HG03039 (cell line): Measurements from ENCODE around the gene TEX26.
"Not testable (repeated sequence)": the region's sequence is repeated elsewhere in the genome, so short reads cannot be mapped to it uniquely, and the experiment has no call there.

Experiments
- ATAC-seq: cut with Tn5 transposase; IDR thresholded peaks from one replicate; pipeline ENCODE4 v1.9.1; 2021; ENCODE audit warnings: mild to moderate bottlenecking, moderate library complexity; ENCODE audit not compliant: unreplicated experiment

The TEX26 gene

DNA sequence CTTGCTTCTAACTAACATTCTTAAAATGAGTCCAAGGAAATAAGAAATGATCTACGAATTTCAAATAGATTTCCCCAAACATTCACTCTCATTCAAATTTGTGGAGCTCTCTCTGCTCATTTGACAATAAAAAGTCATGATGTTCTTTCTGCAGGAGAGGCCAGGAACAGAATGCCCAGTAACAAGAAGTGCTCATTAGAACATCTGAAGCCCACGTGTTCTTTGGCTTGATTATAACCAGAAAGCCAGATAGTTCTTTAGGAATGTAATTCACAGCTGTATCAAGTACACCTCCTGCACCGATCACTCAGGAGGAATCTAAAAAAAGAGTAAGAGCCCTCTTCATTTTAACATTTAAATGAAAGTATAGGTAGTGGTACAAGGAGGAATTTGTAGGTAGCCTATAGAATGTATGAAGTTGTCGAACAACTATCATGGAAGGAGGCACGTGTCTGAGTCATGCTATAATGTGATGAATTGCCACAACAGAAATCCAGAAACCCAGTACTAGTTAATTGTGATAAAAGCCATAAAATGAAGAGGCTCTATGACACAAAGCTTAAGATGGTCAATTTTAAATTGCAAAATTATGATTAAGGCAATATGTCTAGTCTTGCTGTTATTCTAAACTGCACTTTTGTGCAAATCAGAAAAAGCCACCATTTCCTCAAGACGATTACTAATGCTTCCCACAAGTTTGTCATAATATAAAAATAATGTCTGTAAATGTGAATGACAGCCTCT lies 13.6 kb upstream of the TEX26 start:
- ATAC-seq = no peak

DNA sequence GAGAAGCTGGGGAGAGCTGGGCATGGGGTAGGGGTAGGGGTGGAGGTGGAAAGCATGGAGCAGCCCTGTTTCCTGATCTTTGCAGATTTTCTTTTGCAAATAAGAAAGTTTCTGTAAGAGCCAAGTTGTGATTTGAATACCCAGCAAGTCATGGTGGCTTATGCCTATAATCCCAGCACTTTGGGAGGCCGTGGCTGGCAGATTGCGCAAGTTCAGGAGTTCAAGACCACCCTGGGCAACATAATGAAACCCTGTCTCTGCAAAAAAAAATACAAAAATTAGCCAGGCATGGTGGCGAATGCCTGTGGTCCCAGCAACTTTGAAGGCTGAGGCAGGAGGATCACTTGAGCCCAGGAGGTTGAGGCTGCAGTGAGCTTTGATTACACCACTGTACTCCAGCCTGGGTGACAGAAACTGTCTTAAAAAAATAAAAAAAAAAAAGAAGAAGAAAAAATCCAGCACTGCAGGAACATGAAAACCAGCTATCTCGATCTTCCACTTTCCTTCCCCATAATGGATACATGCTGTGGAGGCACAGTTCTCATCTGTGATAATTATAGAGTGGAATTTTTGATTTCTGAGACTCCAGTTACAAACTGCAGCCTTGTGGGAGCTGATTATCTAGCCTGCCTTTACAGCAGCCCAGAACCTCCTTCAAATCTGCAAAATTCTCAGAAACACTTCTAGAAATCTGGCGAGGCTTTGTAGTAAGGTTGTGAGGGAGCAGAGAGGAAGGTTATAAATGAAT lies 12.1 kb upstream of the TEX26 start:
- no peak for ATAC-seq

GRCh38 chr13:30923418-30923817 lies 9.0 kb upstream of the TEX26 start:
- no peak for ATAC-seq

GRCh38 chr13:30924721-30925120 lies 7.7 kb upstream of the TEX26 start:
- ATAC-seq = no peak

DNA sequence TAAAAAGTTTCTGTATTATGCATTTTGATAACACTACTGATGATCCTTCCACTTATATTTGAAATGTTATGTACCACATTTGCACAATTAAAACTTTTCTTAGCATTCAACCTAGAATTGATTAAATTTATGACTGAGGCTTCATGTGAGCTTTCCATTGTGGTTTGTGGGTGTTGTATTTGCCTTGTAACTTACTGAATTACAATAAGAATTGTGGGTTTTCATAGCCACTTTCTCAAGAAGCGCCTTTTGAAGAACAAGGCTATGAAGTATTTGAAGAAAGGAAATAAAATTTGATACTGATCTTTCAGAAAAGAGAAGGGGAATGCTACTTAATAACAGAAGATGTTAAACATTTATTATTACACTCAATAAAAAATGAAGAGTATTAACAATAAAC lies 7.0 kb upstream of the TEX26 start:
- no peak for ATAC-seq

DNA sequence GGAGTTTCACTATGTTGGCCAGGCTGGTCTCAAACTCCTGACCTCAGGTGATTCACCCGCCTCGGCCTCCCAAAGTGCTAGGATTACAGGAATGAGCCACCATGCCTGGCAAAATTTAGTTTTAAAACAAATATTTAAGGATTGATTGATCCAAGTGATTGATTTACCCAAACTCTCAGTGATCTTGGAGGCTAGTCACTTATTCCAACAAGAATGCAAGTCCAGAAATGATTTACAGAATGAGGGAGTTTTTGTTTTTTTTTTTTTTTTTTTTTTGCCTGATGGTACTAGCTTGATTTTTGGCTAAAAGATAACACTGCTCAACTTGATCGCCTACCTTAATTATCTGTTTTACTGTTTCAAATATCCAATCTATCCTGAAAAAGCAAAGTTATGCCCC lies 5.7 kb upstream of the TEX26 start:
- ATAC-seq = no peak

GRCh38 chr13:30927188-30927587 lies 5.3 kb upstream of the TEX26 start:
- not testable (repeated sequence) for ATAC-seq

GRCh38 chr13:30927595-30927994 lies 4.9 kb upstream of the TEX26 start:
- no peak for ATAC-seq

DNA sequence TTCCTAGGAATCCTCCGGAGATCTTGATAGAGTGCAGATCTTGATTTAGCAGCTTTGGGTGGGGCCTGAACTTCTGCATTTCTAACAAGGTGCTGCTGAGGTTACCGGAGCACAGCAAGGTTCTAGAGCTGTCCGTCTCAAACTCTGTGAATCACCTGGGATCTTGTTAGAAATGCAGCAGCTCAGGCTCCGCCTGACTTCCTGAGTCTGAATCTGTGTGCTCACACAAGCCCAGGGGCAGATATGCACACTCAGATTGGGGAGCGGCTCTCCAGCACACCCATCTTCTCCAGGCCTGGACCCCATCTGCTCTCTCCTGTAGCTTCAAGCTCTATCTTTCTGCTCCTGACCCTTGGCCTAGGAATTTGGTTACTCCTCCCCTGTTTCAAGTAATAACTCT lies 3.5 kb upstream of the TEX26 start:
- no peak for ATAC-seq

DNA sequence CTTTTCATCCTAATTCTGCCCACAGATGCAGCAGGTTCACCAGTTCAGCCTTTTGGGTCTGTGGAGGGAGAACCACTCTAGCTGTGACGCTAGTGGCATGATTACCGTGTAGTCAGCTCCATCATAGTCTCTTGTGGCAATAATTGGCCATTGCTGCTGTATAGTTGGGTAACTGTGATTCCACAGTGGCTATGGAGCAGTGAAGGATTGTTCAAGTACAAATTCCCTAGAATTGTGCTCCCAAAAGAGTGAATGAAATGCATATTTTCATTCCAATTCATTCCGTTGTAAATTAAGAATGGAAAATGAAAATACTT lies 856 bp downstream of the TEX26 start:
- no peak for ATAC-seq

DNA sequence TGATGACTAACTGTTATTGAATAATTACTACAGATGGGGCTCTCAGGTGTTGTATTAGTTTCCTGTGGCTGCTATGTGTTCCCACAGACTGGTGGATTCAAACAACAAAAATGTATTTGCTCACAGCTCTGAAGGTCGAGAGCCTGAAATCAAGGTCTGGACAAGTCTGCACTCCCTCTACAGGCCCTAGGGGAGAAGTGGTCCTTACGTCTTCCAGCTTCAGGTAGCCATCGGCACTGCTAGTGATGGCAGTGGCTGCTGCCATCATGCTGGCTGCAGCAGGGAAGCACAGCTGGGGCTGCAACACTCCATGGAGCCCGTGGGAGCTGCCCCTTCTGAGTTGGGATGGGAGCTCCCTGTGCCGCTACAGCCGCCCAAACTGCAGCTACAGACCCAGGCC lies 1.9 kb downstream of the TEX26 start:
- no peak for ATAC-seq

GRCh38 chr13:30934803-30935202 lies 2.3 kb downstream of the TEX26 start:
- ATAC-seq = no peak

- no peak for ATAC-seq
These were observed 4.5 kb downstream of the TEX26 start for GRCh38 chr13:30936971-30937370.

DNA sequence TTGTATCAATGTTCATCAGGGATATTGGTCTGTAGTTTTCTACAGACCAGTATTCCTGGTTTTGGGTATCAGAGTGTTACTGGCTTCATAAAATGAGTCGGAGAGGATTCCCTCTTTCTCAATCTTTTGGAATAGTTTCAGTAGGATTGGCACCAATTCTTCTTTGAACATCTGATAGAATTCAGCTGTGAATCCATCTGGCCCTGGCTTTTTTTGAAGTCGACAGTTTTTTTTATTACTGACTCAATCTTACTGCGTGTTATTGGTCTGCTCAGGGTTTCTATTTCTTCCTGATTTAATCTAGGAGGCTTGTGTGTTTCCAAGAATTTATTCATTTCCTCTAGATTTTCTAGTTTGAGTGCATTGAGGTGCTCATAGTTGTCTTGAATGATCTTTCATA lies 11.4 kb downstream of the TEX26 start:
- no peak for ATAC-seq

- ATAC-seq = no peak
These were observed 24.9 kb downstream of the TEX26 start for GRCh38 chr13:30957258-30957943.

GRCh38 chr13:30959678-30960077 lies 27.2 kb downstream of the TEX26 start:
- no peak for ATAC-seq

- no peak for ATAC-seq
These were observed 31.3 kb downstream of the TEX26 start for GRCh38 chr13:30963791-30964190.

DNA sequence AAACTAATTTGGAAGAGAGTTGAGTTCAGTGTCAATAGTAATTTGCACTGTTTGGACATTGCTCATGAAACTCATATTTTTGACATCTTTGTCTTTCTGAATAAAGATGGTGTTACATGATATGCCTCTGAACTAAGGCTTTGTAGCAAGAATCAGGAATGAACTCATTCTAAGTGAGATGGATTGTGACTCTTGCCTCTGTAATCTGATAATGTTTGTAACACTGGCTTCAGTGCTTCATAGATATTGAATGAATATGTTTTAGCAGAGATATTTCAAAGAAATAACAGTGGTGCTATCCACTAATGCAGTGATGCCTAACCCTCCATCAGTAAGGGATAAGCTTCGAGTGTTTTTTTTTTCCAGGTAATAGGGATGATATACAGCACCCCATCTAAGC lies 32.9 kb downstream of the TEX26 start:
- no peak for ATAC-seq

GRCh38 chr13:30966101-30966500 lies 33.6 kb downstream of the TEX26 start:
- no peak for ATAC-seq

GRCh38 chr13:30968846-30969245 lies 36.4 kb downstream of the TEX26 start:
- no peak for ATAC-seq

- ATAC-seq = no peak
These were observed 39.1 kb downstream of the TEX26 start for GRCh38 chr13:30971575-30971974.

DNA sequence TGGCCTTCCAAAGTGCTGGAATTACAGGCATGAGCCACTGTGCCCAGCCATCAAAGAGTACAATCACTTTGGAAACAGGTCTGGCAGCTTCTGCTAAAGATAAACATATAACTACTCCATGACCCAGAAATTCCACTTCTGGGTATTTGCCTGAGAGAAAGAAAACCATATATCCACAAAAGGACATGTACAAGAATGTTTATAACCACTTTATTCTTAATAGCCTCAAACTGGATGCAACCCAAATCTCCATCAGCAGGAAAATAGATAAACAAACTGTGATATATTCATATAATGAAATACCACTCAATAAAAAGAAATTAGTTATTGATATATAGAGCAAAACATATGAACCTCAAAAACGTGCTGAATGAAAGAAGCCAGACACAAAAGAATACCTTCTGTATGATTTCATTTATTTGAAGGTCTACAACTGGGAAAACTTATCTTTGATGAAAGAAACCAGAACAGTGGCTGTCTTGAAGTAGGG lies 40.5 kb downstream of the TEX26 start:
- no peak for ATAC-seq
